Ovary (tissue), 3 donors: ENCODE measurements around the gene RABGAP1L.

Source experiments
- CTCF ChIP-seq, 3 donors: fragments of 450-650 bp in 2 of 3; fragments of 200-600 bp in 1 of 3; IDR thresholded peaks; one replicate each; pipeline versions ENCODE4 v1.5.1 to v1.8.0; 2016 to 2022; ENCODE audit warnings: antibody characterized with exemption in 3 of 3, mild to moderate bottlenecking in 1 of 3
- EP300 ChIP-seq: sonication (generic); formaldehyde crosslinking; IDR thresholded peaks from one replicate; pipeline ENCODE4 v1.6.1; 2017; ENCODE audit warnings: antibody characterized with exemption
- POLR2A ChIP-seq: fragments of 450-650 bp; IDR thresholded peaks from one replicate; pipeline ENCODE4 v1.6.1; 2017; ENCODE audit warnings: antibody characterized with exemption, mild to moderate bottlenecking, moderate library complexity
- donor health status: DM: no; HTN: no; CAD: no.

- TF ChIP-seq CTCF (IDR thresholded peaks at IDR 0.05) (no peak), POLR2A (no peak), EP300 (no peak)
Measured at GRCh38 chr1:174815036-174815435, 655.7 kb downstream of the RABGAP1L start.
